GM10248 (cell line): ENCODE data around the gene DRG2.

ENCODE experiments used
- CTCF ChIA-PET: fragments of 300-600 bp; sonication (Branson Sonifier 250); formaldehyde crosslinking; extraction: SDS; loops from one replicate; lab custom pipeline; 2021; ENCODE audit warnings: antibody characterized with exemption; lab: Yijun Ruan, JAX
- POLR2A ChIA-PET: fragments of 350-650 bp; sonication (Branson Sonifier 250); formaldehyde crosslinking; extraction: SDS; loops from one replicate; lab custom pipeline; 2020; ENCODE audit warnings: antibody characterized with exemption; lab: Yijun Ruan, JAX
- DNase-seq: peaks from one replicate; pipeline ENCODE4 v3.0.0; 2012; ENCODE audit errors: extremely low spot score
- TF ChIP-seq, protein P1 (sequence below): IDR thresholded peaks from 2 replicates; pipeline ENCODE4 v1.5.1; 2012; ENCODE audit warnings: mild to moderate bottlenecking, low read depth; ENCODE audit errors: extremely low read depth, missing control alignments, control extremely low read depth

Gene DRG2

GRCh38 chr17:18143044-18143936 is 55.5 kb downstream of the DRG2 start:
- CTCF ChIA-PET = interaction anchor here (0.7 to 5.8 kb wide), 14 partner anchors 11 to 74 kb away, joined by 3 to 51 read pairs (median 6); partner anchors contain the start of gene ALKBH5
- peak; percentile 45 for DNase-seq
- TF ChIP-seq, protein P1, sequence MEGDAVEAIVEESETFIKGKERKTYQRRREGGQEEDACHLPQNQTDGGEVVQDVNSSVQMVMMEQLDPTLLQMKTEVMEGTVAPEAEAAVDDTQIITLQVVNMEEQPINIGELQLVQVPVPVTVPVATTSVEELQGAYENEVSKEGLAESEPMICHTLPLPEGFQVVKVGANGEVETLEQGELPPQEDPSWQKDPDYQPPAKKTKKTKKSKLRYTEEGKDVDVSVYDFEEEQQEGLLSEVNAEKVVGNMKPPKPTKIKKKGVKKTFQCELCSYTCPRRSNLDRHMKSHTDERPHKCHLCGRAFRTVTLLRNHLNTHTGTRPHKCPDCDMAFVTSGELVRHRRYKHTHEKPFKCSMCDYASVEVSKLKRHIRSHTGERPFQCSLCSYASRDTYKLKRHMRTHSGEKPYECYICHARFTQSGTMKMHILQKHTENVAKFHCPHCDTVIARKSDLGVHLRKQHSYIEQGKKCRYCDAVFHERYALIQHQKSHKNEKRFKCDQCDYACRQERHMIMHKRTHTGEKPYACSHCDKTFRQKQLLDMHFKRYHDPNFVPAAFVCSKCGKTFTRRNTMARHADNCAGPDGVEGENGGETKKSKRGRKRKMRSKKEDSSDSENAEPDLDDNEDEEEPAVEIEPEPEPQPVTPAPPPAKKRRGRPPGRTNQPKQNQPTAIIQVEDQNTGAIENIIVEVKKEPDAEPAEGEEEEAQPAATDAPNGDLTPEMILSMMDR = peak; percentile 31
- POLR2A ChIA-PET = interaction anchor here (0.8 kb wide), 1 partner anchor 50 kb away, joined by 5 read pairs; no protein-coding TSS in a partner anchor

GRCh38 chr17:18144261-18144660 is 56.5 kb downstream of the DRG2 start:
- no peak for DNase-seq
- TF ChIP-seq, protein P1 = no peak
- CTCF ChIA-PET = interaction anchor here (1.1 to 5.8 kb wide), 7 partner anchors 10 to 73 kb away, joined by 3 to 51 read pairs (median 4); partner anchors contain the start of gene ALKBH5
- POLR2A ChIA-PET = interaction anchor here (0.8 to 0.9 kb wide), 2 partner anchors 40 to 49 kb away, joined by 4 to 5 read pairs; partner anchors contain the start of gene ALKBH5

- CTCF ChIA-PET = interaction anchor here (1.1 to 1.8 kb wide), 5 partner anchors 9 to 1051 kb away, joined by 3 to 4 read pairs (median 3); no protein-coding TSS in a partner anchor
- TF ChIP-seq, protein P1 = no peak
- DNase-seq = no peak
- POLR2A ChIA-PET = interaction anchor here (0.9 kb wide), 1 partner anchor 39 kb away, joined by 4 read pairs; the partner anchor contains the start of gene ALKBH5
These were observed 57.1 kb downstream of the DRG2 start for GRCh38 chr17:18144855-18145254.

GRCh38 chr17:18145811-18146210 is 58.1 kb downstream of the DRG2 start:
- no peak for DNase-seq
- CTCF ChIA-PET = interaction anchor here (1.1 to 1.3 kb wide), 3 partner anchors 8 to 1052 kb away, joined by 3 to 4 read pairs (median 3); partner anchors contain the start of gene ALKBH5
- POLR2A ChIA-PET = no interaction called here

GRCh38 chr17:18146259-18146658 is 58.5 kb downstream of the DRG2 start:
- ChIA-PET POLR2A (no interaction called here), CTCF (interaction anchor here (1.0 to 1.3 kb wide), 3 partner anchors 14 to 38 kb away, joined by 3 to 4 read pairs (median 3); partner anchors contain the start of gene ALKBH5)
- TF ChIP-seq, protein P1 = no peak
- DNase-seq = no peak

More at GRCh38 chr17:18145811-18146210, 58.1 kb downstream of the DRG2 start:
- TF ChIP-seq, protein P1 = no peak

DNA sequence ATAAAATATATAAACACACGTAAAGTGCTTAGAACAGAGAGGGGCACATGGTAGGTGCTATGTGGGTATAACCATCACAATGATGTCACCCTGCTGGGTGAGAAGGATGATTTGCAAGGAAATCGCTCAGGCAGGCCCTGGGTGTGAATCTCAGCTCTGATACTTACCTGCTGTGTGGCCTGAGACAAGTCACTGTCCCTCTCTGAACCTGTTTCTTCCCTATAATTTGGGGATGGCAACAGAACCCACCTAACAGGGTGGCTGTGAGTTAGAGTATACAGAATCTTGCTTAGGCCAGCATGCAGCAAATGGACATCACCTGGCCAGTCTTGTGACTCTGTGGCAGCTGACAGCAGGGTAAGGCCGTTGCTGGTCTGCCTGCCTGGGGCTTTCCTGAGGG is 59.2 kb downstream of the DRG2 start:
- ChIA-PET CTCF (interaction anchor here (1.0 to 1.3 kb wide), 4 partner anchors 9 to 37 kb away, joined by 3 to 4 read pairs (median 4); partner anchors contain the start of gene ALKBH5), POLR2A (no interaction called here)
- DNase-seq = no peak
- TF ChIP-seq, protein P1 = no peak
